ENCODE data around the gene TMEM161A. TPM values are rescaled to one million over a fixed set of nuclear protein-coding genes. Genes with fewer than 3 reads are reported as not detected.

Gene TMEM161A
- total RNA-seq, 1 experiment from 2014 or later: 76.0 TPM

- POLR2A ChIA-PET: interaction anchor here (0.6 kb wide), 1 partner anchor 56 kb away, joined by 3 read pairs; no protein-coding TSS in a partner anchor
Observed at GRCh38 chr19:19101540-19101939, 36.7 kb downstream of the TMEM161A start.

More at GRCh38 chr19:19101540-19101939, 36.7 kb downstream of the TMEM161A start:
- RAD21 ChIA-PET (ENCODE audit: low non-redundant PET in 1 of 2, low total read pairs in 2 of 2, uncharacterized antibody in 2 of 2, unreplicated experiment in 2 of 2): no interaction called here
- Histone ChIP-seq H3K27ac (ENCODE audit: low read depth, low read length) (no peak overlapping the region), H4K20me1 (ENCODE audit: insufficient read depth) (no peaks in the 10 kb centered on the region), H3K36me3 (ENCODE audit: control insufficient read depth in 1 of 2, insufficient read depth in 2 of 2, low read length in 2 of 2) (no peaks in the 10 kb centered on the region), H3K79me2 (ENCODE audit: insufficient read depth, low read length) (no peaks in the 10 kb centered on the region), H3K4me2 (ENCODE audit: low read length) (no peak overlapping the region), H3K9ac (ENCODE audit: low read length) (no peak overlapping the region), H3K9me2 (ENCODE audit: insufficient read depth) (no peaks in the 10 kb centered on the region), H3K27me3 (ENCODE audit: insufficient read depth, low read length) (no peaks in the 10 kb centered on the region), H2AFZ (ENCODE audit: low read depth, low read length, poor library complexity, severe bottlenecking) (no peak overlapping the region), H3K4me1 (ENCODE audit: control insufficient read depth in 1 of 2, insufficient read depth in 2 of 2, low read length in 2 of 2) (peaks cover 64 to 93% of the 10 kb centered on the region in 2 experiments), H3K9me3 (ENCODE audit: control insufficient read depth in 1 of 2, insufficient read depth in 1 of 2, low read depth in 1 of 2, low read length in 2 of 2) (no peaks in the 10 kb centered on the region), H3K4me3 (replicated peaks in 1 of 2; ENCODE audit: low read depth in 1 of 2, low read length in 2 of 2) (no peak overlapping the region)
- ATAC-seq (no peak), DNase-seq (ENCODE audit: low read depth, low spot score) (no peak)
- CTCF ChIA-PET: no interaction called here
- no TSS peak for BruUV-seq (replicated peaks)
- intact Hi-C loops (cut with micrococcal nuclease): no loop called here
- no peak for TF ChIP-seq POLR2A (IDR thresholded peaks at IDR 0.05; ENCODE audit: borderline replicate concordance, extremely low read depth, insufficient read depth, insufficient read length)
- no peak for TF ChIP-seq POLR2AphosphoS5 (IDR thresholded peaks at IDR 0.05; ENCODE audit: low read depth, low read length)
- TF ChIP-seq CEBPB (IDR thresholded peaks at IDR 0.05; ENCODE audit: low read depth): no peak
- no peak for TF ChIP-seq EGR1 (IDR thresholded peaks at IDR 0.05; ENCODE audit: low read depth)
- no peak for TF ChIP-seq CTCF (IDR thresholded peaks at IDR 0.05 in 2 of 3, conservative IDR thresholded peaks at IDR 0.05 in 1 of 3; ENCODE audit: borderline replicate concordance in 1 of 3, insufficient read depth in 1 of 3, low read depth in 2 of 3, low read length in 2 of 3)
- TF ChIP-seq JUND (IDR thresholded peaks at IDR 0.05): no peak
- no peak for TF ChIP-seq SRF (IDR thresholded peaks at IDR 0.05; ENCODE audit: low read depth)
- no peak for TF ChIP-seq CBX3 (IDR thresholded peaks at IDR 0.05; ENCODE audit: low read depth)
- TF ChIP-seq RAD21 (IDR thresholded peaks at IDR 0.05; ENCODE audit: low read depth): no peak
- TF ChIP-seq ATF3 (IDR thresholded peaks at IDR 0.05): no peak
- no peak for TF ChIP-seq REST (IDR thresholded peaks at IDR 0.05; ENCODE audit: low read depth)
- no peak for TF ChIP-seq TCF7L2 (IDR thresholded peaks at IDR 0.05; ENCODE audit: borderline replicate concordance, extremely low read depth, insufficient read depth, insufficient read length)
- TF ChIP-seq MAX (IDR thresholded peaks at IDR 0.05): no peak
- no peak for TF ChIP-seq ZNF274 (IDR thresholded peaks at IDR 0.05; ENCODE audit: low read depth, low read length)
- TF ChIP-seq SIN3A (IDR thresholded peaks at IDR 0.05; ENCODE audit: low read depth): no peak
- TF ChIP-seq SP1 (IDR thresholded peaks at IDR 0.05; ENCODE audit: low read depth): no peak
